ENCODE measurements around the gene ETFA. TPM values are rescaled to one million over a fixed set of nuclear protein-coding genes. Genes with fewer than 3 reads are reported as not detected.

ETFA gene
- total RNA-seq, 2 experiments from 2014 or later = 84.8 to 146 TPM

GRCh38 chr15:76328958-76329357 is 17.7 kb upstream of the ETFA start:
- ChIA-PET CTCF (ENCODE audit: unreplicated experiment) (no interaction called here), POLR2A (no interaction called here)
- no peaks in the 10 kb centered on the region for H4K20me1 ChIP-seq (ENCODE audit: insufficient read depth, low read length)
- TF ChIP-seq CTCF (conservative IDR thresholded peaks at IDR 0.05; ENCODE audit: low read length) (no peak), EZH2phosphoT487 (IDR thresholded peaks at IDR 0.05; ENCODE audit: borderline replicate concordance, low read depth, low read length) (no peak)
- intact Hi-C loops (cut with micrococcal nuclease; ENCODE audit: unreplicated experiment) = no loop called here
- no peaks in the 10 kb centered on the region for H3K9me3 ChIP-seq (ENCODE audit: low read length)
- no peak for DNase-seq (ENCODE audit: low spot score)
- no peaks in the 10 kb centered on the region for H3K79me2 ChIP-seq (ENCODE audit: insufficient read depth, low read depth, low read length)
- no peak overlapping the region for H3K4me3 ChIP-seq (ENCODE audit: low read depth, low read length, poor library complexity, severe bottlenecking)
- H2AFZ ChIP-seq (ENCODE audit: low read length) = no peak overlapping the region
- H3K4me2 ChIP-seq (ENCODE audit: low read length) = no peak overlapping the region
- no peak overlapping the region for H3K27ac ChIP-seq (ENCODE audit: low read depth, low read length, poor library complexity, severe bottlenecking)
- peaks cover under 1% of the 10 kb centered on the region for H3K4me1 ChIP-seq (ENCODE audit: insufficient read depth, low read length, poor library complexity, severe bottlenecking)
- BruUV-seq (replicated peaks) = no TSS peak
- H3K9me2 ChIP-seq (ENCODE audit: insufficient read depth, low read length) = no peaks in the 10 kb centered on the region
- H3K36me3 ChIP-seq (ENCODE audit: insufficient read depth, low read length) = no peaks in the 10 kb centered on the region

GRCh38 chr15:76328106-76328696 is 16.9 kb upstream of the ETFA start:
- no TSS peak for BruUV-seq (replicated peaks)
- no peak overlapping the region for H3K27ac ChIP-seq (ENCODE audit: low read depth, low read length, poor library complexity, severe bottlenecking)
- TF ChIP-seq CTCF (conservative IDR thresholded peaks at IDR 0.05; ENCODE audit: low read length) (no peak), EZH2phosphoT487 (IDR thresholded peaks at IDR 0.05; ENCODE audit: borderline replicate concordance, low read depth, low read length) (no peak)
- no peak overlapping the region for H3K4me3 ChIP-seq (ENCODE audit: low read depth, low read length, poor library complexity, severe bottlenecking)
- intact Hi-C loops (cut with micrococcal nuclease; ENCODE audit: unreplicated experiment) = no loop called here
- H3K79me2 ChIP-seq (ENCODE audit: insufficient read depth, low read depth, low read length) = no peaks in the 10 kb centered on the region
- H3K4me1 ChIP-seq (ENCODE audit: insufficient read depth, low read length, poor library complexity, severe bottlenecking) = peaks cover 6% of the 10 kb centered on the region
- no peak for DNase-seq (ENCODE audit: low spot score)
- no peak overlapping the region for H3K4me2 ChIP-seq (ENCODE audit: low read length)
- no peaks in the 10 kb centered on the region for H3K9me2 ChIP-seq (ENCODE audit: insufficient read depth, low read length)
- H4K20me1 ChIP-seq (ENCODE audit: insufficient read depth, low read length) = no peaks in the 10 kb centered on the region
- H3K9me3 ChIP-seq (ENCODE audit: low read length) = no peaks in the 10 kb centered on the region
- ChIA-PET CTCF (ENCODE audit: unreplicated experiment) (no interaction called here), POLR2A (no interaction called here)
- no peak overlapping the region for H2AFZ ChIP-seq (ENCODE audit: low read length)
- no peaks in the 10 kb centered on the region for H3K36me3 ChIP-seq (ENCODE audit: insufficient read depth, low read length)

- DNase-seq (ENCODE audit: low spot score) = no peak
- H2AFZ ChIP-seq (ENCODE audit: low read length) = no peak overlapping the region
- H3K4me1 ChIP-seq (ENCODE audit: insufficient read depth, low read length, poor library complexity, severe bottlenecking) = peaks cover 11% of the 10 kb centered on the region
- no peaks in the 10 kb centered on the region for H3K79me2 ChIP-seq (ENCODE audit: insufficient read depth, low read depth, low read length)
- no peak overlapping the region for H3K4me3 ChIP-seq (ENCODE audit: low read depth, low read length, poor library complexity, severe bottlenecking)
- H3K36me3 ChIP-seq (ENCODE audit: insufficient read depth, low read length) = no peaks in the 10 kb centered on the region
- no peaks in the 10 kb centered on the region for H4K20me1 ChIP-seq (ENCODE audit: insufficient read depth, low read length)
- no peaks in the 10 kb centered on the region for H3K9me2 ChIP-seq (ENCODE audit: insufficient read depth, low read length)
- ChIA-PET POLR2A (no interaction called here), CTCF (ENCODE audit: unreplicated experiment) (no interaction called here)
- no TSS peak for BruUV-seq (replicated peaks)
- no peak overlapping the region for H3K4me2 ChIP-seq (ENCODE audit: low read length)
- intact Hi-C loops (cut with micrococcal nuclease; ENCODE audit: unreplicated experiment) = no loop called here
- H3K9me3 ChIP-seq (ENCODE audit: low read length) = no peaks in the 10 kb centered on the region
- no peak for TF ChIP-seq EZH2phosphoT487 (IDR thresholded peaks at IDR 0.05; ENCODE audit: borderline replicate concordance, low read depth, low read length)
- H3K27ac ChIP-seq (ENCODE audit: low read depth, low read length, poor library complexity, severe bottlenecking) = no peak overlapping the region
Measured at GRCh38 chr15:76327191-76328105, 16.2 kb upstream of the ETFA start.

All from OCI-LY7 (cell line).